CD4-positive, CD25-positive, alpha-beta regulatory T cell (primary cell): ENCODE results near the gene EPB41L4A. TPM values are rescaled to one million over a fixed set of nuclear protein-coding genes. Genes with fewer than 3 reads are reported as not detected.

Experiments used
- ATAC-seq, 2 donors: fragments of 150-1000 bp; cut with Tn5 transposase; one replicate each; pipeline ENCODE4 v1.10.0; 2021; ENCODE audit warnings: low read depth in 2 of 2, moderate number of reproducible peaks in 2 of 2, moderate library complexity in 1 of 2
- DNase-seq, 3 donors: peaks; one replicate each; pipeline versions ENCODE4 v3.0.0 to v3.0.0-alpha.2; 2012 to 2022; ENCODE audit warnings: mixed read lengths in 1 of 3
- H3K27ac ChIP-seq: one replicate; pipeline ENCODE4 v1.7.0; 2013; ENCODE audit warnings: mild to moderate bottlenecking, low read length; ENCODE audit not compliant: insufficient read depth, poor library complexity, severe bottlenecking
- H3K27me3 ChIP-seq: one replicate; pipeline ENCODE4 v1.7.0; 2013; ENCODE audit warnings: low read length; ENCODE audit not compliant: control insufficient read depth, insufficient read depth
- H3K36me3 ChIP-seq: one replicate; pipeline ENCODE4 v1.7.0; 2013; ENCODE audit warnings: mild to moderate bottlenecking, low read length, moderate library complexity; ENCODE audit not compliant: control insufficient read depth, insufficient read depth
- H3K4me1 ChIP-seq: 2 replicates; pipeline ENCODE4 v1.7.0; 2013; ENCODE audit warnings: mild to moderate bottlenecking, low read length; ENCODE audit not compliant: insufficient read depth, control insufficient read depth, poor library complexity, severe bottlenecking
- H3K4me3 ChIP-seq: one replicate; pipeline ENCODE4 v1.7.0; 2013; ENCODE audit warnings: low read depth, mild to moderate bottlenecking, low read length, moderate library complexity
- H3K9me3 ChIP-seq, 2 experiments: 1 replicate in 1 of 2; 2 replicates in 1 of 2; pipeline ENCODE4 v1.7.0; 2013; ENCODE audit warnings: low read length in 2 of 2, mild to moderate bottlenecking in 1 of 2, moderate library complexity in 1 of 2; ENCODE audit not compliant: control insufficient read depth in 2 of 2
- H3K27ac Mint-ChIP-seq, 3 donors: one replicate each; pipeline ENCODE4 v1.8.0; 2020 to 2022; ENCODE audit warnings: mild to moderate bottlenecking in 3 of 3, mixed read lengths in 3 of 3, moderate library complexity in 2 of 3
- H3K27me3 Mint-ChIP-seq: one replicate; pipeline ENCODE4 v1.8.0; 2022; ENCODE audit warnings: mild to moderate bottlenecking, mixed read lengths
- H3K36me3 Mint-ChIP-seq: one replicate; pipeline ENCODE4 v1.8.0; 2020; ENCODE audit warnings: mixed read lengths
- H3K4me1 Mint-ChIP-seq, 4 donors: one replicate each; pipeline ENCODE4 v1.8.0; 2020 to 2022; ENCODE audit warnings: mixed read lengths in 4 of 4, mild to moderate bottlenecking in 1 of 4
- H3K4me3 Mint-ChIP-seq, 4 donors: one replicate each; pipeline ENCODE4 v1.8.0; 2020 to 2022; ENCODE audit warnings: mild to moderate bottlenecking in 4 of 4, mixed read lengths in 4 of 4, moderate library complexity in 3 of 4
- H3K9me3 Mint-ChIP-seq, 7 donors: one replicate each; pipeline ENCODE4 v1.8.0; 2020 to 2022; ENCODE audit warnings: mixed read lengths in 7 of 7, mild to moderate bottlenecking in 3 of 7, moderate library complexity in 2 of 7
- polyA plus RNA-seq, 4 donors: library from polyadenylated mRNA; unstranded; fragments of 300-500 nt; fragmentation: Illumina TruSeq; gene quantifications; one replicate each; pipeline ENCODE4 v1.2.3, GENCODE V29; 2021
- total RNA-seq: library from RNA; stranded (reverse); gene quantifications from one replicate; pipeline ENCODE4 v1.2.3, GENCODE V29; 2022

The EPB41L4A gene
- total and polyA plus RNA-seq, 5 donors from 2014 or later = 0.09 to 0.38 (median 0.22) TPM; not detected in 1

DNA sequence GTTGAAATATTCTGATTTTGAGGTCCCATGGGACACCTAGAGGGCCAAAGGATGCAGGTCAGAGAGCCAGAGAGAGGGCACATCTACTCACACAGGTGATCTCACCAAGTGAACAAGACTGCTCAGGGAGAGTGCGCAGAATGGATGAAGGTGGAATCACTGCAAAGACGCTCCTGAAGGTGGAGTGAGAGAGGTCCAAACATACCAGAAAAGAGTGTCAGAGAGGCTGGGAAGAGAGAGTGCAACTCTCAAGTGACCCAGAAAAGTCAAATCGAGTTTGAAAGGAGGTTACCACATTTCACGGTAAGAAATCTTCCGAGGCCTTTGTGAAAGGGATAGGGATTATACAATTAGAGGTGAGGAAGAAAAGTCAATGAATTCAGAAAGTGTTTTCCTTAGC is 173.4 kb downstream of the EPB41L4A start:
- Mint-ChIP-seq H3K27me3 (peaks cover 5% of the 10 kb centered on the region), H3K4me1 (no peaks in the 10 kb centered on the region), H3K27ac (no peak overlapping the region), H3K4me3 (no peak overlapping the region), H3K36me3 (no peaks in the 10 kb centered on the region), H3K9me3 (no peaks in the 10 kb centered on the region)
- H3K36me3 ChIP-seq = no peaks in the 10 kb centered on the region
- no peak for DNase-seq
- H3K9me3 ChIP-seq = no peaks in the 10 kb centered on the region
- no peak for ATAC-seq
- H3K27ac ChIP-seq = no peak overlapping the region
- H3K4me1 ChIP-seq = no peaks in the 10 kb centered on the region
- peaks cover 4% of the 10 kb centered on the region for H3K27me3 ChIP-seq
- H3K4me3 ChIP-seq = no peak overlapping the region

GRCh38 chr5:112239996-112240395 is 179.1 kb downstream of the EPB41L4A start:
- H3K36me3 Mint-ChIP-seq = no peaks in the 10 kb centered on the region
- no peaks in the 10 kb centered on the region for H3K9me3 Mint-ChIP-seq
- Histone ChIP-seq H3K4me3 (no peak overlapping the region), H3K27ac (no peak overlapping the region), H3K9me3 (no peaks in the 10 kb centered on the region), H3K4me1 (no peaks in the 10 kb centered on the region), H3K27me3 (peaks cover 2% of the 10 kb centered on the region), H3K36me3 (no peaks in the 10 kb centered on the region)
- ATAC-seq = no peak
- H3K4me1 Mint-ChIP-seq = no peaks in the 10 kb centered on the region
- H3K27ac Mint-ChIP-seq = no peak overlapping the region
- H3K4me3 Mint-ChIP-seq = no peak overlapping the region
- DNase-seq = no peak
- peaks cover 5% of the 10 kb centered on the region for H3K27me3 Mint-ChIP-seq

GRCh38 chr5:112238473-112238872 is 180.6 kb downstream of the EPB41L4A start:
- H3K27me3 ChIP-seq = peaks cover 2% of the 10 kb centered on the region
- H3K36me3 Mint-ChIP-seq = no peaks in the 10 kb centered on the region
- H3K27ac Mint-ChIP-seq = no peak overlapping the region
- no peaks in the 10 kb centered on the region for H3K9me3 Mint-ChIP-seq
- H3K9me3 ChIP-seq = no peaks in the 10 kb centered on the region
- peaks cover 10% of the 10 kb centered on the region for H3K27me3 Mint-ChIP-seq
- H3K4me3 ChIP-seq = no peak overlapping the region
- H3K4me3 Mint-ChIP-seq = no peak overlapping the region
- no peaks in the 10 kb centered on the region for H3K4me1 ChIP-seq
- no peak for ATAC-seq
- no peak overlapping the region for H3K27ac ChIP-seq
- no peaks in the 10 kb centered on the region for H3K4me1 Mint-ChIP-seq
- no peak for DNase-seq
- H3K36me3 ChIP-seq = no peaks in the 10 kb centered on the region

DNA sequence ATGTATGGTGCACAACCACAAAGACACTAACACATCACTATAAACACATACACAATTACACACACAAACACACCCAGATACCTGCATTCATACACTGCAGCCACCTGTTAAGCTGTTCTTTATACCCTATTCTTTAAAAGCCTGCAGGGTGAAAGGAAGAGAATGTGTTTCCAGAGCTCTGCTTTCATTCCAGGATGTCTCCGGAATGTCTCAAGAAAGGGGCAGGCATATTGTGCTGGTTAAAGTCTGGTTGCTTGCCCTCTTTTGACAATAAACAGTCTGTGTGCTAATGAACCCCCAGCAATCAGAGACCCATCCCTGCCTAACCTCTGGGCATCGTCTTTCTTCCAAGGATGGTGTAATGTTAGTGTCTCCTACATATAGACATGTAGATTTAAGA is 181.6 kb downstream of the EPB41L4A start:
- Histone ChIP-seq H3K27me3 (peaks cover 2% of the 10 kb centered on the region), H3K27ac (no peak overlapping the region), H3K4me1 (no peaks in the 10 kb centered on the region), H3K4me3 (no peak overlapping the region), H3K9me3 (no peaks in the 10 kb centered on the region), H3K36me3 (no peaks in the 10 kb centered on the region)
- Mint-ChIP-seq H3K4me1 (no peaks in the 10 kb centered on the region), H3K9me3 (no peaks in the 10 kb centered on the region), H3K27ac (no peak overlapping the region), H3K4me3 (no peak overlapping the region), H3K36me3 (no peaks in the 10 kb centered on the region), H3K27me3 (peaks cover 10% of the 10 kb centered on the region)
- ATAC-seq (no peak), DNase-seq (no peak)

DNA sequence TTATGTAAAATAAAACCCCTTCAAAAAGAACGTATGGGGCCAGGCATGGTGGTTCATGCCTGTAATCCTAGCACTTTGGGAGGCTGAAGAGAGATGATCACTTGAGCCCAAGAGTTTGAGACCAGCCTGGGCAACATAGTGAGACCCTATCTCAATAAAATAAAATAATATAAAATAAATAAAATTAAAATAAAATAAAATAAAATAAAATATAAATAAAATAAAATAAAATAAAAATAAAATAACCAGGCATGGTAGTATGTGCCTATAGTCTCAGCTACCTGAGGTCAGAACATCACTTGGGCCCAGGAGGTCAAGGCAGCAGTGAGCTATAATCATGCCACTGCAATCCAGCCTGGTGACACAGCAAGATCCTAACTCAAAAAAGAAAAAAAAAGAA is 185.1 kb downstream of the EPB41L4A start:
- Mint-ChIP-seq H3K27me3 (peaks cover 10% of the 10 kb centered on the region), H3K36me3 (no peaks in the 10 kb centered on the region), H3K4me3 (no peak overlapping the region), H3K27ac (no peak overlapping the region), H3K9me3 (no peaks in the 10 kb centered on the region), H3K4me1 (no peaks in the 10 kb centered on the region)
- no peak overlapping the region for H3K27ac ChIP-seq
- H3K36me3 ChIP-seq = no peaks in the 10 kb centered on the region
- DNase-seq = no peak
- ATAC-seq = no peak
- H3K9me3 ChIP-seq = no peaks in the 10 kb centered on the region
- H3K27me3 ChIP-seq = no peaks in the 10 kb centered on the region
- no peaks in the 10 kb centered on the region for H3K4me1 ChIP-seq
- H3K4me3 ChIP-seq = no peak overlapping the region

GRCh38 chr5:112232667-112233066 is 186.4 kb downstream of the EPB41L4A start:
- no peaks in the 10 kb centered on the region for H3K4me1 Mint-ChIP-seq
- no peaks in the 10 kb centered on the region for H3K9me3 Mint-ChIP-seq
- no peak overlapping the region for H3K4me3 ChIP-seq
- H3K4me1 ChIP-seq = no peaks in the 10 kb centered on the region
- no peaks in the 10 kb centered on the region for H3K27me3 ChIP-seq
- no peak overlapping the region for H3K4me3 Mint-ChIP-seq
- no peaks in the 10 kb centered on the region for H3K9me3 ChIP-seq
- H3K27ac Mint-ChIP-seq = no peak overlapping the region
- no peaks in the 10 kb centered on the region for H3K36me3 ChIP-seq
- H3K36me3 Mint-ChIP-seq = no peaks in the 10 kb centered on the region
- ATAC-seq = no peak
- no peak overlapping the region for H3K27ac ChIP-seq
- peaks cover 10% of the 10 kb centered on the region for H3K27me3 Mint-ChIP-seq
- no peak for DNase-seq

GRCh38 chr5:112230606-112231005 is 188.5 kb downstream of the EPB41L4A start:
- Histone ChIP-seq H3K4me3 (no peak overlapping the region), H3K27ac (no peak overlapping the region), H3K4me1 (no peaks in the 10 kb centered on the region), H3K27me3 (no peaks in the 10 kb centered on the region), H3K36me3 (no peaks in the 10 kb centered on the region), H3K9me3 (no peaks in the 10 kb centered on the region)
- DNase-seq (no peak), ATAC-seq (no peak)
- H3K27ac Mint-ChIP-seq = no peak overlapping the region
- H3K36me3 Mint-ChIP-seq = no peaks in the 10 kb centered on the region
- H3K4me3 Mint-ChIP-seq = no peak overlapping the region
- no peaks in the 10 kb centered on the region for H3K9me3 Mint-ChIP-seq
- H3K27me3 Mint-ChIP-seq = peaks cover 6% of the 10 kb centered on the region
- no peaks in the 10 kb centered on the region for H3K4me1 Mint-ChIP-seq

GRCh38 chr5:112228667-112229066 is 190.4 kb downstream of the EPB41L4A start:
- no peaks in the 10 kb centered on the region for H3K27me3 Mint-ChIP-seq
- ATAC-seq (no peak), DNase-seq (no peak)
- H3K27ac ChIP-seq = no peak overlapping the region
- no peaks in the 10 kb centered on the region for H3K9me3 Mint-ChIP-seq
- no peaks in the 10 kb centered on the region for H3K4me1 ChIP-seq
- no peak overlapping the region for H3K4me3 ChIP-seq
- H3K27ac Mint-ChIP-seq = no peak overlapping the region
- H3K27me3 ChIP-seq = no peaks in the 10 kb centered on the region
- no peak overlapping the region for H3K4me3 Mint-ChIP-seq
- no peaks in the 10 kb centered on the region for H3K9me3 ChIP-seq
- H3K4me1 Mint-ChIP-seq = no peaks in the 10 kb centered on the region
- no peaks in the 10 kb centered on the region for H3K36me3 Mint-ChIP-seq
- no peaks in the 10 kb centered on the region for H3K36me3 ChIP-seq
